HEK293 (cell line): ENCODE results near the gene EMSY.

Experiments
- CTCF ChIA-PET: fragments of 350-600 bp; formaldehyde crosslinking; extraction: SDS; loops from one replicate; lab custom pipeline; 2021; ENCODE audit warnings: antibody characterized with exemption; lab: Yijun Ruan, JAX
- POLR2A ChIA-PET: fragments of 300-600 bp; formaldehyde crosslinking; extraction: SDS; loops from one replicate; lab custom pipeline; 2020; ENCODE audit warnings: antibody characterized with exemption, inconsistent platforms; lab: Yijun Ruan, JAX
- H3K27ac ChIP-seq: fragments of 200-500 bp; sonication (Bioruptor generic); 2 replicates; pipeline ENCODE4 v1.5.1; 2014; ENCODE audit warnings: low read depth, low read length, control low read depth, inconsistent platforms; ENCODE audit errors: extremely low read depth
- H3K36me3 ChIP-seq, 2 experiments: fragments of 200-500 bp in 1 of 2; sonication (Bioruptor generic) in 1 of 2; 1 replicate in 1 of 2; 2 replicates in 1 of 2; pipeline ENCODE4 v1.5.1; 2014 to 2017; ENCODE audit warnings: inconsistent platforms in 2 of 2, low read length in 2 of 2; ENCODE audit not compliant: control insufficient read depth in 2 of 2, insufficient read depth in 1 of 2
- H3K4me1 ChIP-seq: fragments of 200-500 bp; sonication (Bioruptor generic); 2 replicates; pipeline ENCODE4 v1.5.1; 2014; ENCODE audit warnings: mild to moderate bottlenecking, low read length, inconsistent platforms; ENCODE audit not compliant: control insufficient read depth, insufficient read depth
- H3K4me3 ChIP-seq: 2 replicates; pipeline ENCODE4 v1.5.1; 2011; ENCODE audit warnings: low read depth, mild to moderate bottlenecking, control low read depth, low read length, moderate library complexity
- H3K9me3 ChIP-seq: fragments of 200-500 bp; sonication (Bioruptor generic); 2 replicates; pipeline ENCODE4 v1.5.1; 2014; ENCODE audit warnings: low read depth, low read length, inconsistent platforms; ENCODE audit not compliant: control insufficient read depth, insufficient read depth
- PRDM2 ChIP-seq: fragments of 450-650 bp; formaldehyde crosslinking; IDR thresholded peaks from 2 replicates; pipeline ENCODE4 v1.5.1; 2016; ENCODE audit warnings: missing biosample characterization, missing genetic modification characterization, borderline replicate concordance
- YY1 ChIP-seq: fragments of 450-650 bp; formaldehyde crosslinking; IDR thresholded peaks from 2 replicates; pipeline ENCODE4 v1.5.1; 2018; ENCODE audit warnings: missing biosample characterization, missing genetic modification characterization
- ZBTB17 ChIP-seq: fragments of 450-650 bp; formaldehyde crosslinking; IDR thresholded peaks from 2 replicates; pipeline ENCODE4 v1.5.1; 2016; ENCODE audit warnings: missing biosample characterization, missing genetic modification characterization
- ZBTB26 ChIP-seq: fragments of 450-650 bp; formaldehyde crosslinking; optimal IDR thresholded peaks from 2 replicates; pipeline ENCODE3; 2016; ENCODE audit warnings: missing biosample characterization, mild to moderate bottlenecking, missing genetic modification characterization
- ZNF10 ChIP-seq: fragments of 450-650 bp; formaldehyde crosslinking; IDR thresholded peaks from 2 replicates; pipeline ENCODE4 v1.5.1; 2017; ENCODE audit warnings: missing biosample characterization, missing genetic modification characterization
- ZNF175 ChIP-seq: fragments of 450-650 bp; formaldehyde crosslinking; IDR thresholded peaks from 2 replicates; pipeline ENCODE4 v1.5.1; 2016; ENCODE audit warnings: missing biosample characterization, missing genetic modification characterization
- ZNF211 ChIP-seq: fragments of 450-650 bp; formaldehyde crosslinking; IDR thresholded peaks from 2 replicates; pipeline ENCODE4 v1.5.1; 2016; ENCODE audit warnings: low read depth, missing biosample characterization, missing genetic modification characterization
- ZNF239 ChIP-seq: fragments of 450-650 bp; formaldehyde crosslinking; IDR thresholded peaks from 2 replicates; pipeline ENCODE4 v1.5.1; 2016; ENCODE audit warnings: missing biosample characterization, missing genetic modification characterization
- ZNF423 ChIP-seq: fragments of 450-650 bp; formaldehyde crosslinking; IDR thresholded peaks from 2 replicates; pipeline ENCODE4 v1.5.1; 2016; ENCODE audit warnings: missing biosample characterization, missing genetic modification characterization
- ZNF488 ChIP-seq: fragments of 450-650 bp; formaldehyde crosslinking; IDR thresholded peaks from 2 replicates; pipeline ENCODE4 v1.5.1; 2016; ENCODE audit warnings: missing biosample characterization, missing genetic modification characterization
- ZNF518A ChIP-seq: fragments of 450-650 bp; formaldehyde crosslinking; conservative IDR thresholded peaks from 2 replicates; pipeline ENCODE4 v1.5.1; 2016; ENCODE audit warnings: low read depth, missing biosample characterization, missing genetic modification characterization
- ZNF548 ChIP-seq: fragments of 450-650 bp; formaldehyde crosslinking; IDR thresholded peaks from 2 replicates; pipeline ENCODE4 v1.5.1; 2016; ENCODE audit warnings: missing biosample characterization, missing genetic modification characterization
- ZNF677 ChIP-seq: fragments of 450-650 bp; IDR thresholded peaks from 2 replicates; pipeline ENCODE4 v1.5.0; 2018; ENCODE audit warnings: missing biosample characterization, mild to moderate bottlenecking, missing genetic modification characterization, moderate library complexity
- ZNF785 ChIP-seq: fragments of 450-650 bp; formaldehyde crosslinking; IDR thresholded peaks from 2 replicates; pipeline ENCODE4 v1.5.1; 2016; ENCODE audit warnings: missing biosample characterization, missing genetic modification characterization
- ZSCAN23 ChIP-seq: fragments of 450-650 bp; formaldehyde crosslinking; IDR thresholded peaks from 2 replicates; pipeline ENCODE4 v1.5.1; 2016; ENCODE audit warnings: missing biosample characterization, missing genetic modification characterization
- TF ChIP-seq, protein P1 (sequence below): fragments of 450-650 bp; formaldehyde crosslinking; IDR thresholded peaks from 2 replicates; pipeline ENCODE4 v1.5.1; 2016; ENCODE audit warnings: missing biosample characterization, missing genetic modification characterization, borderline replicate concordance
- TF ChIP-seq, protein P2 (sequence below): fragments of 450-650 bp; formaldehyde crosslinking; IDR thresholded peaks from 2 replicates; pipeline ENCODE4 v1.5.1; 2017; ENCODE audit warnings: missing biosample characterization, missing genetic modification characterization

EMSY gene

DNA sequence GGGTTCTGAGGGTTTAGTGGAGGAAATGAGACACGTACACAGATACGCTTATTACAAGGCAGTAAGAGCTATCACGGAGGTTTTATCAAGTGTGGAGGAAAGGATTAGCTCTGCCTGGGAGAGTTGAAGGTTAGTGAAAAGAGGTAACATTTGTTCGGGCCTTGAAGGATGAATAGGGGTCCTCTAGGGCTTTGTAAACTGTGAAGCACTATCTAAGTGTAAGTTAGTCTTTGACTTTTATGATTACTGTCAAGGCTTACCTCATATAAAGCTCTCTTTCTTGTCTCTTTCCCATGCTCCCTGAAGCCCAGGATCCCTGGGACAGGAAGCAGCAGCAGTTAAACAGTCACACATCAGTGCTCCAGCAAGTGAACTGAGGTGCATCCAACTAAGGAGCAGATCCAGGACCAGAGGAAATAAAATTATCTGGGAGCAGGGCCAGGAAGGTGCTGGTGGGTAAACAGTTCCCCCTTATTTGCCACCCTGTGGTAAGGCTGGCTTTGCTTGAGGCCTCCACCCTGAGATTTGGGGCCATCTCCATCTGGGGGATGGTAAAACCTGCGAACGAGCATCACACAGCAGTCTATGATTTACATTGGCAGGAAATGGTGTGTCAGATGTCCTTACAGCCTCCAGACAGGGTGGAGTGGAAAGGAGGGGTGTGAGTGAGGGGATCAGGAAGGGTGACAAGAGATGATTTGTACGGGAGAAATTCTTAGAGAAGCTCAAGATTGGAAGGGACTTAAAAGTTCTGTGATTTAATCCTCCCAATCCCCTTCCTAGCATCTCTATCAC is 36.5 kb upstream of the EMSY start (continued):
- TF ChIP-seq ZNF548 (no peak), ZNF785 (tag by site-specific recombination) (no peak), ZBTB26 (no peak), PRDM2 (no peak), YY1 (tag by site-specific recombination) (no peak)

- POLR2A ChIA-PET, result interaction anchor here (0.6 kb wide), 1 partner anchor 39 kb away, joined by 6 read pairs; no protein-coding TSS in a partner anchor
- CTCF ChIA-PET, result interaction anchor here (1.2 kb wide), 1 partner anchor 9 kb away, joined by 3 read pairs; no protein-coding TSS in a partner anchor
- H3K27ac ChIP-seq, result no peak overlapping the region
- H3K4me1 ChIP-seq, result no peaks in the 10 kb centered on the region
- H3K9me3 ChIP-seq, result no peaks in the 10 kb centered on the region
- no peak overlapping the region for H3K4me3 ChIP-seq
- no peaks in the 10 kb centered on the region for H3K36me3 ChIP-seq
- no peak for TF ChIP-seq ZNF677 (tag by site-specific recombination)
- TF ChIP-seq ZBTB17 (tag by site-specific recombination), result no peak
- TF ChIP-seq, protein P1, sequence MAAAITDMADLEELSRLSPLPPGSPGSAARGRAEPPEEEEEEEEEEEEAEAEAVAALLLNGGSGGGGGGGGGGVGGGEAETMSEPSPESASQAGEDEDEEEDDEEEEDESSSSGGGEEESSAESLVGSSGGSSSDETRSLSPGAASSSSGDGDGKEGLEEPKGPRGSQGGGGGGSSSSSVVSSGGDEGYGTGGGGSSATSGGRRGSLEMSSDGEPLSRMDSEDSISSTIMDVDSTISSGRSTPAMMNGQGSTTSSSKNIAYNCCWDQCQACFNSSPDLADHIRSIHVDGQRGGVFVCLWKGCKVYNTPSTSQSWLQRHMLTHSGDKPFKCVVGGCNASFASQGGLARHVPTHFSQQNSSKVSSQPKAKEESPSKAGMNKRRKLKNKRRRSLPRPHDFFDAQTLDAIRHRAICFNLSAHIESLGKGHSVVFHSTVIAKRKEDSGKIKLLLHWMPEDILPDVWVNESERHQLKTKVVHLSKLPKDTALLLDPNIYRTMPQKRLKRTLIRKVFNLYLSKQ, result no peak
- no peak for TF ChIP-seq ZSCAN23 (tag by site-specific recombination)
- TF ChIP-seq, protein P2, sequence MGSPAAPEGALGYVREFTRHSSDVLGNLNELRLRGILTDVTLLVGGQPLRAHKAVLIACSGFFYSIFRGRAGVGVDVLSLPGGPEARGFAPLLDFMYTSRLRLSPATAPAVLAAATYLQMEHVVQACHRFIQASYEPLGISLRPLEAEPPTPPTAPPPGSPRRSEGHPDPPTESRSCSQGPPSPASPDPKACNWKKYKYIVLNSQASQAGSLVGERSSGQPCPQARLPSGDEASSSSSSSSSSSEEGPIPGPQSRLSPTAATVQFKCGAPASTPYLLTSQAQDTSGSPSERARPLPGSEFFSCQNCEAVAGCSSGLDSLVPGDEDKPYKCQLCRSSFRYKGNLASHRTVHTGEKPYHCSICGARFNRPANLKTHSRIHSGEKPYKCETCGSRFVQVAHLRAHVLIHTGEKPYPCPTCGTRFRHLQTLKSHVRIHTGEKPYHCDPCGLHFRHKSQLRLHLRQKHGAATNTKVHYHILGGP, result no peak
- no peak for TF ChIP-seq ZNF423 (tag by site-specific recombination)
- TF ChIP-seq ZNF10 (tag by site-specific recombination), result no peak
- TF ChIP-seq ZNF488 (tag by site-specific recombination), result no peak
- TF ChIP-seq ZNF211 (tag by site-specific recombination), result no peak
- no peak for TF ChIP-seq ZNF175 (tag by site-specific recombination)
- no peak for TF ChIP-seq ZNF518A (tag by site-specific recombination)
- TF ChIP-seq ZNF239 (tag by site-specific recombination), result no peak
These were observed 33.9 kb upstream of the EMSY start for GRCh38 chr11:76410851-76411357.
